Naive thymus-derived CD8-positive, alpha-beta T cell (primary cell): Measurements from ENCODE around the gene HNRNPC. TPM values are rescaled to one million over a fixed set of nuclear protein-coding genes. Genes with fewer than 3 reads are reported as not detected.
A peak's percentile ranks its signal among the peaks of the same experiment; 100 is the strongest.

Experiments
- ATAC-seq, 2 donors: fragments of 150-1000 bp; cut with Tn5 transposase in 1 of 2; sonication (Bioruptor Pico), chemical (Tn5 transposase) in 1 of 2; 1 replicate in 1 of 2; 2 replicates in 1 of 2; pipeline ENCODE4 v1.10.0; 2021; ENCODE audit warnings: mild to moderate bottlenecking in 2 of 2, moderate library complexity in 2 of 2
- POLR2A ChIA-PET: fragments of 350-600 bp; sonication (Branson Sonifier 250); formaldehyde crosslinking; loops from one replicate; lab custom pipeline; 2021; ENCODE audit warnings: antibody characterized with exemption; lab: Charles Lee
- DNase-seq, 10 donors: peaks; one replicate each; pipeline versions ENCODE4 v3.0.0 to v3.0.0-alpha.2; 2020 to 2022
- H3K27ac Mint-ChIP-seq, 10 donors: one replicate each; pipeline ENCODE4 v1.8.0; 2020 to 2022; ENCODE audit warnings: mild to moderate bottlenecking in 10 of 10, mixed read lengths in 10 of 10, moderate library complexity in 4 of 10, inconsistent platforms in 1 of 10
- H3K27me3 Mint-ChIP-seq, 5 donors: one replicate each; pipeline ENCODE4 v1.8.0; 2021 to 2022; ENCODE audit warnings: mixed read lengths in 5 of 5
- H3K36me3 Mint-ChIP-seq, 3 donors: one replicate each; pipeline ENCODE4 v1.8.0; 2020 to 2022; ENCODE audit warnings: mixed read lengths in 3 of 3, mild to moderate bottlenecking in 2 of 3, inconsistent platforms in 1 of 3
- H3K4me1 Mint-ChIP-seq, 4 donors: one replicate each; pipeline ENCODE4 v1.8.0; 2021 to 2022; ENCODE audit warnings: mixed read lengths in 4 of 4
- H3K4me3 Mint-ChIP-seq, 10 donors: one replicate each; pipeline ENCODE4 v1.8.0; 2020 to 2022; ENCODE audit warnings: mild to moderate bottlenecking in 10 of 10, mixed read lengths in 10 of 10, moderate library complexity in 6 of 10, inconsistent platforms in 1 of 10
- H3K9me3 Mint-ChIP-seq, 9 donors: one replicate each; pipeline ENCODE4 v1.8.0; 2020 to 2022; ENCODE audit warnings: mixed read lengths in 9 of 9, mild to moderate bottlenecking in 3 of 9, inconsistent platforms in 1 of 9, moderate library complexity in 1 of 9
- polyA plus RNA-seq, 3 donors: library from polyadenylated mRNA; unstranded; fragments of 300-500 nt; fragmentation: Illumina TruSeq; gene quantifications; one replicate each; pipeline ENCODE4 v1.2.3, GENCODE V29; 2021
- total RNA-seq, 8 experiments: library from RNA in 2 of 8; stranded (reverse) in 2 of 8; gene quantifications; one replicate each; pipeline ENCODE4 v1.2.3 and lab custom pipeline; 2021 to 2026

Gene HNRNPC
- total and polyA plus RNA-seq, 5 experiments from 2014 or later: 569 to 893 (median 795) TPM

DNA sequence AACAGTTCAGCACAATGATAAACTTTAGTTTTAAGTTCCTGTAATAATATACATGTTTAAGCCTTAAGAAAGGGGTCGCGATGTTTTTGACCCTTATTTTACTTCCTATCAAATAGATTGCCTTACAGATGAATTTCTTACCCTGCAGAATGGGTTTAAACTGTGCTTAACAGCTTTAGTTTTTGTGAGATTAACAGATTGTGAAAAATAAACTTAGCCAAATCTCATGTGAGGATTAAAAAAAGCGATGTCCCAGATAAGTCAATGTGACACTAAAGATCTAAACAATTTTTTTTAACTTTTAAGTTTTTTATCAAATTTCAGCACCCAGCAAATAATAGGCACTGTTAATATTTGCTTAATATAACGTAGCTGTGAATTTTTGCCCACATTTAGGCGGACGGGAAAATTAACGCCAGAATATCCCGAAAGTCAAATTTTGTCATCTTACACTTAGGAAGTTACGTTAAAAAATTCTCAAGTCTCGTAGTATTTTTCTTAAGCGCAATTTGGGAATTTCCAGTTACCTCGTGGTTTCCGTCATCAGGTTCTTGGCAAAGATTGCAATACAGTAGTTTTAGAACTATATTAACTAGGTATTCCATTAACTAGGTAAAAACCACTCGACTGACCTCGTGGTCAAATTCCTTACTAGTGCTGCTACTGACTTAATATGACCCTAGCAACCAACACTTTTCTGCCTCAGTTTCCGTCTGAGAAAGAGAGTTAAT, 1.2 kb downstream of the HNRNPC start:
- H3K27me3 Mint-ChIP-seq: peaks cover 0 to 3% (median 0%) of the 10 kb centered on the region in 5 donors
- peaks cover 9 to 54% (median 35%) of the 10 kb centered on the region in 3 donors for H3K36me3 Mint-ChIP-seq
- DNase-seq (no peak), ATAC-seq (no peak)
- H3K27ac Mint-ChIP-seq: peak overlapping the region; percentile 86 to 100 (median 100)
- H3K9me3 Mint-ChIP-seq: no peaks in the 10 kb centered on the region
- H3K4me1 Mint-ChIP-seq: peaks cover 21 to 59% (median 53%) of the 10 kb centered on the region in 4 donors
- H3K4me3 Mint-ChIP-seq: peak overlapping the region; percentile 90 to 100 (median 100)
- POLR2A ChIA-PET: interaction anchor here (0.6 to 1.5 kb wide), 8 partner anchors 10 to 188 kb away, joined by 3 to 6 read pairs (median 3); partner anchors contain the start of gene SUPT16H

DNA sequence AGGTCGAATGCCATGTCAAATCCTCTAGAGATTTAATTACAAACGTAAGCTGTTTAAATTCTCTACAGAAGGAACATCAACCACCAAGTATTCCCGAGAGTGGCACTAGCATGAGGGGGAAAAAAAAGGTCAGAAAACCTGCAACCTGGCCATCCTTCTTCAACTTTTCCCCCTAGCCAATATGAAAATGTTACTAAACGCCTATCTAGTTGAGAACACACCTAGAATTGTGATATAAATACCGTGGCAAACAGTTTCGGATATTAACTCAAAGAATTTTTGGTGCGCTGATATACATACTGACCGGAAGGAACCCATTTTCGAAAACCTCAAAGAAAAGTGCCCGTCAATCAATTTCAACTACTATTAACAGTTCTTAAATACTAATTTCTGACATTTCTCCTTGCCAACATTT, 1.8 kb downstream of the HNRNPC start:
- H3K9me3 Mint-ChIP-seq: no peaks in the 10 kb centered on the region
- H3K27me3 Mint-ChIP-seq: peaks cover 0 to 3% (median 0%) of the 10 kb centered on the region in 5 donors
- H3K36me3 Mint-ChIP-seq: peaks cover 9 to 60% (median 37%) of the 10 kb centered on the region in 3 donors
- H3K27ac Mint-ChIP-seq: peak overlapping the region; percentile 86 to 100 (median 100)
- DNase-seq (no peak), ATAC-seq (no peak)
- peak overlapping the region; percentile 90 to 100 (median 100) for H3K4me3 Mint-ChIP-seq
- POLR2A ChIA-PET: interaction anchor here (0.7 to 1.5 kb wide), 2 partner anchors 94 to 171 kb away, joined by 3 to 6 read pairs; no protein-coding TSS in a partner anchor
- H3K4me1 Mint-ChIP-seq: peaks cover 23 to 65% (median 58%) of the 10 kb centered on the region in 4 donors

DNA sequence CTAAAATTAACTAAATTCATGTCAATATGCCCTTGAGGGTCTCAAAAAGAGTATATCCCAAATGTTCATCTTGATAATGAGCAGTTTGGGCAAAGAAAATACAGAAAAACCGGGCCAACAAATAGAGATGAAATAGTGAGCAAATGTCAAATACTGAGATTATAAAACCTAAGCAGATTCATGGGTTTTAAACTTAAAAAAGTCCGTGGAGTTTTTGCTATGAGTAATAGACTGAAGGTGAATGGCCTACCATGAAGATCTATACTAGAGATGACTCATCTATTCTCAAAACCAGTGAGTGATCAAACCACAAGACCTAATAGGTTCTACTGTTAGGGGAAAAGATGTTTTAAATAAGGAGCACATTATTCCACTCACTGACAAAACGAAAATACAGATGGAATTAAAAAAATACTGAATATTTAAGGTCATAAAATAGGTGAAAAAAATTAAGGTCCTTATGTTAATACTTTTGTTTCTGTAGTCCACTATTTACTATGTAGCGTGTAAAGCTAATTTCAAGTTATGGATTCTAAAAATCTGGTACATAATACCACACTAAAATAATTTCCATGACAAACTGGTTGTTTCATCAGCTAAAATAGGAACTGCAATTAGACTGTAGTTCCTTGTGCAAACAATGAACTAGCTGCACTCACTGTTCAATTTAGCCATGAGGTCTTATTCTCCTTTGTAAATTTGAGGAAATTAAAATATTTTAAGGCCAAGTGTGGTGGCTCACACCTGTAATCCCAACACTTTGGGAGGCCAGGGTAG, 5.0 kb downstream of the HNRNPC start:
- Mint-ChIP-seq H3K9me3 (no peaks in the 10 kb centered on the region), H3K4me3 (peak overlapping the region; percentile 39 to 100 (median 100)), H3K27me3 (peaks cover 0 to 2% (median 0%) of the 10 kb centered on the region in 5 donors), H3K36me3 (peaks cover 6 to 90% (median 46%) of the 10 kb centered on the region in 3 donors), H3K4me1 (peaks cover 28 to 82% (median 72%) of the 10 kb centered on the region in 4 donors), H3K27ac (peak overlapping the region; percentile 2 to 99 (median 74))
- POLR2A ChIA-PET: interaction anchor here (0.6 to 2.2 kb wide), 8 partner anchors 7 to 181 kb away, joined by 3 to 12 read pairs (median 4); no protein-coding TSS in a partner anchor
- DNase-seq: peak in 2 of 10 donors; percentile 2 to 25
- ATAC-seq: peak in 1 of 2 donors; percentile 69

DNA sequence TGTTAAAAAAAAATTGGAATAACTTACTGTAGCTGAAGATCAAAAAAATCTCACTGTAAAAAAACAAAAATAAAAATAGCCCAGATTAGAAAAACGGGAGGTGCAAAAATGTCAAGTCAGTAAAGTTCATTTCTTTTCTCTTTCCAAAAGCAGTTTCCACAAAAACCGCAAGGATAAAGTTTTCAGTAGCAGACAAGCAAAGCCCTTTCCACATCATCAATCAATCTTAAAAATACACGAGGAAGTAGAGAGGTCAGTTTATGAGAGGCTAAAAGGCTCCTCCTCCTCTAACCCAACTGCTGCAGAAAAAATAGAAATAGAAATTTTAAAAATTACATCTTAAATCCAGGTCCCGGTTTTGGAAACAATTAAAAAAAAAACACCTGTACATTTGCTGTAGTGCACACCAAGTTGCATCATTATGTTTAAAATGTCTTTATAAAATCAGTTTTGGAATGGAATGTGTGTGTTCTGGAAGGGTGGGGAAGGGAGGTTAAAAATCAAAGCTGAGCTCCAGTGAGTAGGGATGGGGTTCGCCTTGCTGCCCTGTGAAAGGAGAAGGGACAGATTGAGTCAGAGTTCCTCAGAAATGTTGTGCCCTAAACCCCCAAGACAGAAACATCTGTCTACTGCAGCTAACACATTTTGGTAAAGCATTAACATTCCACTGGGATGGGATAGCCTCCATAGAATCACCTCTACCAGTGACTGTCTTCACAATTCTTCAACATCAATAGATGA, 5.8 kb downstream of the HNRNPC start:
- H3K4me3 Mint-ChIP-seq: peak overlapping the region; percentile 9 to 100 (median 74)
- ATAC-seq (no peak), DNase-seq (peak in 1 of 10 donors; percentile 0)
- H3K36me3 Mint-ChIP-seq: peaks cover 0 to 96% (median 39%) of the 10 kb centered on the region in 3 donors
- peak overlapping the region; percentile 2 to 96 (median 64) for H3K27ac Mint-ChIP-seq
- H3K27me3 Mint-ChIP-seq: no peaks in the 10 kb centered on the region
- H3K4me1 Mint-ChIP-seq: peaks cover 34 to 88% (median 79%) of the 10 kb centered on the region in 4 donors
- POLR2A ChIA-PET: no interaction called here
- H3K9me3 Mint-ChIP-seq: no peaks in the 10 kb centered on the region

DNA sequence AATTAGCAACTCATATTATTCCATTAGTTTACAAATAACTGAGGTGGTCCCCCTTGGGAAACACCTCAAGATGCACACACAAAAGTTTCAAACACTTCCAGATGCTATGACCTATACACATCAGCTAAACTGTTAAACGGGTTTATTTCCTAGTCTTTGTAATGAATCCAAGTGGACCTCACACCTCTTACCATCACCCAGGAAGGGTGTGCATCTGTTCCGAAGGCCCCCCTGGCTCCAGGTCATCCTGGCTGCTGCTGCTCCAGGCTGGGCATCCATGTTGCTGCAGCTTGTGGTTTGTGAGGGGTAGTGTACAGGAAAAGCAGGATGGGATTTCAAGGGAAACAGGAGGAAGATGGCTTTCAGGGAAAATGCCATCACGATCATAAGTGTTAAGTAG, 6.8 kb downstream of the HNRNPC start:
- peak overlapping the region in 9 of 10 donors; percentile 50 to 100 (median 72) for H3K4me3 Mint-ChIP-seq
- H3K9me3 Mint-ChIP-seq: no peaks in the 10 kb centered on the region
- peaks cover 34 to 89% (median 82%) of the 10 kb centered on the region in 4 donors for H3K4me1 Mint-ChIP-seq
- ATAC-seq: no peak
- POLR2A ChIA-PET: no interaction called here
- H3K36me3 Mint-ChIP-seq: peaks cover 0 to 95% (median 33%) of the 10 kb centered on the region in 3 donors
- peak in 1 of 10 donors; percentile 0 for DNase-seq
- peak overlapping the region in 5 of 10 donors; percentile 71 to 96 (median 85) for H3K27ac Mint-ChIP-seq
- no peaks in the 10 kb centered on the region for H3K27me3 Mint-ChIP-seq

DNA sequence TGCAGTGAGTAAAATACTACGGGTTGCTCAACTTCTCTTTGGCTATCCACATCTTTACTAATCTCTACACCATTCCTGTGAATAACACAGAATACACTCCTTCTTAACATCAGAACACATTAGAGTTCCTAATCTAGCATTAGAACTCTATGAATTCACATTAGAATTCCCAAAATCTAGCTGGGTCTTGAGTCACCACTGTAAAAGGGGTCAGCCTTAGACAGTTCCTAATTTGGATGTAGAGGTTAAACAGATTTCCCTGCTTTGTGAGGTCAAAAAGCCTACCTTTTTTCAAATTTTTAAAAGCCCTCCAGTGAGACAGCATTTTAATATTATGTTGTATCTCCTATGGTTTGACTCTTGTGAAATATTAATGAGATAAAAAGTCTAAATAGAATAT, 7.4 kb downstream of the HNRNPC start:
- ATAC-seq: no peak
- Mint-ChIP-seq H3K27ac (peak overlapping the region in 3 of 10 donors; percentile 9 to 96 (median 88)), H3K36me3 (peaks cover 4 to 97% (median 35%) of the 10 kb centered on the region in 3 donors), H3K27me3 (no peaks in the 10 kb centered on the region), H3K9me3 (no peaks in the 10 kb centered on the region), H3K4me3 (peak overlapping the region in 6 of 10 donors; percentile 4 to 100 (median 47)), H3K4me1 (peaks cover 38 to 90% (median 83%) of the 10 kb centered on the region in 4 donors)
- no peak for DNase-seq
- POLR2A ChIA-PET: interaction anchor here (0.5 kb wide), 1 partner anchor 1682 kb away, joined by 3 read pairs; no protein-coding TSS in a partner anchor

DNA sequence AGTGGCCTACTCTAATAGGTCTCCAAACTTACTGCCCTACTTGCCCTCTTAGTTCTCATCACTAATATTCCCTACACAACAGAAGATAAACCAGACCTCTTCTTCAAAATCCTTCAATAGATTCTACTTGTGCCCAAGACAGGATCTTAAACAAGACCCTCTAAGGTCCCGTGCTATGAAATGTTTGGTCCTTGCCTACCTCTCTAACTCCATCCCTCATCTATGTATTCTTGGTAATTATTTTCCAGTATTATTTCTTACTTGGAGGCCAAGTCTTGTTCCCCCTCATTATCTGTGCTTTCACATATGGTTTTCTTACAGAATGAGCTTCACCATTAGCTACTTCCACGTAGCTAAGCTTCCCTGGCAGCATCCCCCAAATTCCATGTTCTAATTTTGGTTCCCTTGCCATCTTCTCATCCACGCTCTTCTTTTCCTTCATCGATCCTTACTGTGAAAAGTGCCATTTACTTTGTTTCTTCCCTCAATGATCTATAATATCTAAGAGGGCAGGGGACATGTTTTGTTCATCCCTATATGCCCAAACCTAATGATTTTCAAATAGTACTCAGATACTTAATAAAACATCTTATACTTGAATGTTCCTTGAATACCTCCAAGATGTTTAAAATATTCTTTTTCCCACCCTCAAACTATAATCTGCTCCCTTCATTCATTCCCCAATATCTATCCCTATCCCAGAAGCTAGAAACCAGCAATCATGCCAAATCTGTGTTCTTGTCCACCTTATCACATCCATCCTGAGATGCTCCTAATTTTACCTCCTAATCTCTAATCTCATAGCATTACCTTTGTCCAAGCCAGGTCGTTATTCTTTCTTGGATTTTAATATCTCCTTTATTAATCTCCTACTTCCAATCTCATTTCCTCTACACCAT, 10.1 kb downstream of the HNRNPC start:
- Mint-ChIP-seq H3K36me3 (peaks cover 4 to 96% (median 33%) of the 10 kb centered on the region in 3 donors), H3K4me3 (peak overlapping the region in 9 of 10 donors; percentile 2 to 71 (median 55)), H3K9me3 (no peaks in the 10 kb centered on the region), H3K4me1 (peaks cover 40 to 88% (median 80%) of the 10 kb centered on the region in 4 donors), H3K27ac (peak overlapping the region in 9 of 10 donors; percentile 1 to 82 (median 54)), H3K27me3 (no peaks in the 10 kb centered on the region)
- POLR2A ChIA-PET: no interaction called here
- DNase-seq (peak in 2 of 10 donors; percentile 1 to 3), ATAC-seq (no peak)

DNA sequence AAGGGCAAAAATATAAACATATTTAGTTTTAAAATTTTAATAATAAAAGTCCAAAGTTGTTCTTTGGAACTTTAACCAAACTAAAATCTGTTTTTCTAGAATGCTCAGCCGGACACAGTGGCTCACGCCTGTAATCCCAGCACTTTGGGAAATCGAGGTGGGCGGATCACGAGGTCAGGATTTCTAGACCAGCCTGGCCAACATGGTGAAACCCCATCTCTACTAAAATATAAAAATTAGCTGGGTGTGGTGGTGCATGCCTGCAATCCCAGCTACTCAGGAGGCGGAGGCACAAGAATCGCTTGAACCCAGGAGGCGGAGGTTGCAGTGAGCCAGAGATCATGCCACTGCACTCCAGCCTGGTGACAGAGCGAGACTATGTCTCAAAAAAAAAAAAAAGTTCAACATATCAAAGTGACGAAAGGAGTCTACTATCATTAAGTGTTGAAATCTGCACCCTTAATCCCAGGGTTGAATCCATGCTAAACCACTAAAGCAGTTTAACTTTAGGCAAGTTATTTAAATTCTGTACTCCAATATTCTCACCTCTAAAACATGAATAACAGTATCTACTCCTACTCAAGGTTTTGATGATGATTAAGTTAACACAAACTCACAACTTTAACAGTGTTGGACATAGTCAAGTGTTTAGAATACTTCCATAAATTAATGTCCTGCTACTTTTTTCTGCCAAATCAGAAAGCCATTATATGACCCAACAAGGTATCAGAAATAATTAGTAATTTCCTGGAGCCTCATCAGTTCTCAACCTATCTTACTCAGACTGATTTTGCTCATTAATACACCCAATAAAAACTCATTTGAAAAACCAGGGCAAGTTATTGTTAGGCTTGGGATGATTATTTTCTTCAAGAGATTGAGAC, 11.0 kb downstream of the HNRNPC start:
- POLR2A ChIA-PET: interaction anchor here (0.6 to 1.9 kb wide), 3 partner anchors 7 to 20 kb away, joined by 3 to 8 read pairs (median 4); no protein-coding TSS in a partner anchor
- peaks cover 35 to 88% (median 74%) of the 10 kb centered on the region in 4 donors for H3K4me1 Mint-ChIP-seq
- peaks cover 4 to 96% (median 25%) of the 10 kb centered on the region in 3 donors for H3K36me3 Mint-ChIP-seq
- peak in 2 of 10 donors; percentile 1 to 2 for DNase-seq
- no peaks in the 10 kb centered on the region for H3K9me3 Mint-ChIP-seq
- no peaks in the 10 kb centered on the region for H3K27me3 Mint-ChIP-seq
- ATAC-seq: no peak
- peak overlapping the region; percentile 15 to 82 (median 44) for H3K27ac Mint-ChIP-seq
- H3K4me3 Mint-ChIP-seq: peak overlapping the region; percentile 8 to 80 (median 73)

DNA sequence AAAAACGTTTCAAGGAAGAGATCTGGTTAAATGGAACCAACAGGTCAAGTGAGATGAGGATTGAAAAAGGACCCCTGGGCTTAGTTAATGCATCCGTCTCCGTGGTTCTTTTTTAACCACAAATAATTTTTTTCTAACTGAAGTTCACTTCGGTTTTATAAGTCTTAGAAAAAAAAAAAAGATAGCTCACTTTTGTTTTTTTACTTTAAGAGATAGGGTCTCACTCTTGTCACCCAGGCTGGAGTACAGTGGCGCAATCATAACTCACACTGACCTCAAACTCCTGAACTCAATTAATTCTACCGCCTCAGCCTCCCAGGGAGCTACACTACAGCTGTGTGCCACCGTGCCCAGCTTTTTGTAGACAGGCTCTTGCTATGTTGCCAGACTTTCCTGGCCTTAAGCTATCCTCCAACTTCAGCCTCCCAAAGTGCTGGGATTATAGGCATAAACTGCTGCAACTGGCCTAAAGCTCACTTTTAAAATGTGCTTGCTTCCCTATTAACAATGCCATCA, 11.8 kb downstream of the HNRNPC start:
- POLR2A ChIA-PET: interaction anchor here (0.6 to 1.9 kb wide), 4 partner anchors 8 to 21 kb away, joined by 3 to 8 read pairs (median 4); no protein-coding TSS in a partner anchor
- Mint-ChIP-seq H3K4me1 (peaks cover 33 to 85% (median 70%) of the 10 kb centered on the region in 4 donors), H3K9me3 (no peaks in the 10 kb centered on the region), H3K4me3 (peak overlapping the region; percentile 54 to 80 (median 73)), H3K36me3 (peaks cover 4 to 96% (median 25%) of the 10 kb centered on the region in 3 donors), H3K27ac (peak overlapping the region; percentile 29 to 88 (median 72)), H3K27me3 (no peaks in the 10 kb centered on the region)
- DNase-seq: peak in 2 of 10 donors; percentile 4 to 29
- peak in 1 of 2 donors; percentile 24 for ATAC-seq
